Mucosa of stomach (tissue), 1 donor: Measurements from ENCODE around the gene INO80C.
"Not testable (repeated sequence)": the region's sequence is repeated elsewhere in the genome, so short reads cannot be mapped to it uniquely, and the experiment has no call there.

ENCODE experiments used
- H3K27me3 ChIP-seq: one replicate; pipeline ENCODE4 v1.7.0; 2013; ENCODE audit warnings: mild to moderate bottlenecking, low read length; ENCODE audit not compliant: control insufficient read depth, insufficient read depth
- H3K36me3 ChIP-seq: one replicate; pipeline ENCODE4 v1.7.0; 2013; ENCODE audit warnings: low read length; ENCODE audit not compliant: control insufficient read depth, insufficient read depth
- H3K4me1 ChIP-seq: one replicate; pipeline ENCODE4 v1.7.0; 2013; ENCODE audit warnings: mild to moderate bottlenecking, low read length; ENCODE audit not compliant: control insufficient read depth, insufficient read depth
- H3K4me3 ChIP-seq: one replicate; pipeline ENCODE4 v1.7.0; 2013; ENCODE audit warnings: low read length
- H3K9ac ChIP-seq: one replicate; pipeline ENCODE4 v1.7.0; 2013; ENCODE audit warnings: mild to moderate bottlenecking, low read length, moderate library complexity
- H3K9me3 ChIP-seq: one replicate; pipeline ENCODE4 v1.7.0; 2013; ENCODE audit warnings: mild to moderate bottlenecking, low read length, moderate library complexity; ENCODE audit not compliant: control insufficient read depth
- donor health status: Pancreatic carcinoma.

INO80C gene

GRCh38 chr18:35464831-35465279, 32.9 kb downstream of the INO80C start:
- peaks cover 37% of the 10 kb centered on the region for H3K4me1 ChIP-seq
- no peaks in the 10 kb centered on the region for H3K27me3 ChIP-seq
- H3K9ac ChIP-seq = no peak overlapping the region
- H3K4me3 ChIP-seq = no peak overlapping the region
- H3K36me3 ChIP-seq = no peaks in the 10 kb centered on the region
- no peaks in the 10 kb centered on the region for H3K9me3 ChIP-seq

DNA sequence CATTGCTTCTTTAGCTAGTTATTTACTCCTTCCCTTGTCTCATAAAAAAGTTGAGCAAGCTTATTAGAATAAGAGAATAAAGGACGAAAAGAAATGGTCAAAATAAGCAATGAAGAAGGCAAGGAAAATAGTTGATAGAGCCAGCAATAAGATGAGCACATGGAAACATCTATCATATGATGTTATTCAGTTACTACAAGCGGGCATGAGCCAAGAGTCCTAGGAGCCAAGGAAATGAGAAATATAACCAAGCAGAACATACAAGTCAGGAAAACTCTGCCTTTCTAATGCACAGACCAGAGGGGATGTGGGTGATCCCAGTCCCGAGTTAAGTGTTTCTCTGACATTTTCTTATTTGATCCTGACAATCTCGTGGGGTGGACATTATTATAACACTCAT, 33.9 kb downstream of the INO80C start:
- Histone ChIP-seq H3K27me3 (no peaks in the 10 kb centered on the region), H3K36me3 (no peaks in the 10 kb centered on the region), H3K4me1 (peaks cover 32% of the 10 kb centered on the region), H3K9me3 (no peaks in the 10 kb centered on the region), H3K4me3 (no peak overlapping the region), H3K9ac (no peak overlapping the region)

DNA sequence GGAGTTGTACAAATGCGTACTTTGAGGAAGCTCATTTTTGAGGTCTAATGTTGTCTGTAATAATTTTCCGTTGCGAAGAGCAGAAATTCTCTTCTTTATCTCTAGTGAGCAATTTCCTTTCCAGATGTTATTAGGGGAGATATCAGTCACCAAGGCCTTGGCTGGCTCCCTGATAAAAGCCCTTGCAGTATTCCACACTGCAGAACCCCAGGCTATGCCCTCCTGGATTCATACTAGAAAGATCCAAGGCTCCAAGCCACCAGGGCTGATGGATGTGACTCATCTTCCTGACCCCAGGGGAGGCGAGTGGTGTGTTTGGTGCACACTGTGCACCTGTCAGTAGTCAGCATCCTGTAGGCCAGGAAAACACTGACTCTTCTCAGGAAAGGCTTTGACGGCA, 34.7 kb downstream of the INO80C start:
- no peaks in the 10 kb centered on the region for H3K27me3 ChIP-seq
- peaks cover 38% of the 10 kb centered on the region for H3K4me1 ChIP-seq
- H3K9ac ChIP-seq = no peak overlapping the region
- H3K4me3 ChIP-seq = no peak overlapping the region
- no peaks in the 10 kb centered on the region for H3K36me3 ChIP-seq
- H3K9me3 ChIP-seq = no peaks in the 10 kb centered on the region

DNA sequence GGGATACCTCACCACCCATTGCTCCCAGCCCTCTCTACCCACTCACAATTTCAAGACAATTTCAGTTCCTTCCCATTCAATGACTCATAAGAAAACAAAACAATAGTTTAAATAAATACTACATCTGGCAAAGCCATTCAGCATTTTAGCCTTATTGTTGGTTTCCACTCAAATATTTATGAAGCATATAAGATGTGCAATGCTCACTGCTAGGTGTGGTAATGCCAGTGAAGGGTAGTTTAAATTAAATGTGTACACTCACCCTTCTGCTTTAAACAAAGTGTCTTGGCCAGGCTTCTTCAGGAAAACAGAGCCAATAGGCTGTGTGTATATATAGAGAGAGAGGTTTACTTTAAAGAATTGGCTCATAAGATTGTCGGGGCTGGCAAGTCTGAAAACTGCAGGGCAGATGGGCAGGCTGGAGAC, 37.0 kb downstream of the INO80C start:
- H3K9ac ChIP-seq = no peak overlapping the region
- H3K36me3 ChIP-seq = no peaks in the 10 kb centered on the region
- peaks cover 41% of the 10 kb centered on the region for H3K4me1 ChIP-seq
- no peaks in the 10 kb centered on the region for H3K9me3 ChIP-seq
- H3K27me3 ChIP-seq = no peaks in the 10 kb centered on the region
- H3K4me3 ChIP-seq = no peak overlapping the region

GRCh38 chr18:35459997-35460396, 37.8 kb downstream of the INO80C start:
- Histone ChIP-seq H3K27me3 (no peaks in the 10 kb centered on the region), H3K4me3 (no peak overlapping the region), H3K36me3 (no peaks in the 10 kb centered on the region), H3K9me3 (no peaks in the 10 kb centered on the region), H3K4me1 (peaks cover 41% of the 10 kb centered on the region), H3K9ac (no peak overlapping the region)

GRCh38 chr18:35458677-35459441, 38.9 kb downstream of the INO80C start:
- Histone ChIP-seq H3K4me3 (no peak overlapping the region), H3K9ac (no peak overlapping the region), H3K36me3 (no peaks in the 10 kb centered on the region), H3K27me3 (no peaks in the 10 kb centered on the region), H3K9me3 (no peaks in the 10 kb centered on the region), H3K4me1 (peaks cover 35% of the 10 kb centered on the region)

- no peak overlapping the region for H3K4me3 ChIP-seq
- peaks cover 35% of the 10 kb centered on the region for H3K4me1 ChIP-seq
- no peaks in the 10 kb centered on the region for H3K27me3 ChIP-seq
- H3K36me3 ChIP-seq = no peaks in the 10 kb centered on the region
- no peaks in the 10 kb centered on the region for H3K9me3 ChIP-seq
- H3K9ac ChIP-seq = no peak overlapping the region
Observed at GRCh38 chr18:35458271-35458670, 39.5 kb downstream of the INO80C start.

GRCh38 chr18:35457140-35457704, 40.5 kb downstream of the INO80C start:
- H3K4me3 ChIP-seq = no peak overlapping the region
- no peaks in the 10 kb centered on the region for H3K9me3 ChIP-seq
- no peaks in the 10 kb centered on the region for H3K36me3 ChIP-seq
- no peak overlapping the region for H3K9ac ChIP-seq
- H3K27me3 ChIP-seq = no peaks in the 10 kb centered on the region
- H3K4me1 ChIP-seq = peaks cover 33% of the 10 kb centered on the region

DNA sequence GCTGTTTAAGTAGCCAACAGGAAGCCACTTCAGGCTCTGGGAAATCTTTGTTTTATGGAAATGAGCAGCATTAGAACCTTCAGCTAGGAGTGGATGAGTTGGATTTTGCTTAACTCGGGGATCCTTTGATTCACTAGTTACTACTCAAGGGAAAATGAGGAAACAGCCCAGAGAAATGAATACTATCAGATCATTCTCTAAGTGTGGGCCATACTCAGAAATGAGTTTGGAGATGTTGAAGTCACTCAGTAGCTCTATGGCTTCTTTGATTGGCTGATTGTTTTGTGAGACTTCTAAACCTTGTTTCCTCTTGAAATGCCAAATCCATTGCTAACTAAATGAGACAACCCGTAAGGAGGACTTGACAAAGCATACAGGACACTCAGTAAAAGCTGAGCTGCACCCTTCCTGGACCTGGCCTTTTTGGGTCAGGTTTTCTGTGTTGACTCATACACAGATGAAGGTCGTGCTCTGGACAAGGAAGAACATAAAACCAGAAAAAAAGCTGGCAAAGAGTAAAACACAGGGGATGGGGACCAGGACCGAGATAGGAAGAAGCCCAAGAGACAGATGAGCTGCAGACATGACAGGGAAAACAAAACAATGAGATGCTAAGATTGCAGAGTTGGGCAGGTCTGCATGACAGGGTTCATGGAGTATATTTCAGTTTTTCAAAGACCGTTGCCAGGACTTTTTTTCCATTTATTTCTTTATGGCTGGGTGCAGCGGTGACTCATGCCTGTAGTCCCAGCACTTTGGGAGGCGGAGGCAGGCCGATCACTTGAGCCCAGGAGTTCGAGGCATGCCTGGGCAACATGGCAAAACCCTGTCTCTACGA, 41.6 kb downstream of the INO80C start:
- Histone ChIP-seq H3K4me1 (peaks cover 22% of the 10 kb centered on the region), H3K9me3 (no peaks in the 10 kb centered on the region), H3K4me3 (no peak overlapping the region), H3K27me3 (no peaks in the 10 kb centered on the region), H3K36me3 (no peaks in the 10 kb centered on the region), H3K9ac (no peak overlapping the region)

GRCh38 chr18:35454803-35455202, 43.0 kb downstream of the INO80C start:
- Histone ChIP-seq H3K36me3 (no peaks in the 10 kb centered on the region), H3K9ac (no peak overlapping the region), H3K27me3 (no peaks in the 10 kb centered on the region), H3K4me1 (peaks cover 15% of the 10 kb centered on the region), H3K4me3 (no peak overlapping the region), H3K9me3 (no peaks in the 10 kb centered on the region)

- H3K9ac ChIP-seq, H3K36me3 ChIP-seq, H3K4me1 ChIP-seq, H3K9me3 ChIP-seq, H3K4me3 ChIP-seq, H3K27me3 ChIP-seq: not testable (repeated sequence)
Observed at GRCh38 chr18:35453065-35453464, 44.7 kb downstream of the INO80C start.

- H3K9ac ChIP-seq = no peak overlapping the region
- no peaks in the 10 kb centered on the region for H3K4me1 ChIP-seq
- H3K9me3 ChIP-seq = no peaks in the 10 kb centered on the region
- H3K36me3 ChIP-seq = no peaks in the 10 kb centered on the region
- H3K27me3 ChIP-seq = no peaks in the 10 kb centered on the region
- H3K4me3 ChIP-seq = no peak overlapping the region
Observed at GRCh38 chr18:35451916-35452315, 45.8 kb downstream of the INO80C start.
